MM.1S (cell line): Measurements from ENCODE around the gene ARPIN.

Experiments used
- CTCF ChIP-seq: fragments of 300-600 bp; sonication (generic); IDR thresholded peaks from 2 replicates; pipeline ENCODE4 v1.5.1; 2016; ENCODE audit warnings: antibody characterized with exemption, low read length, mixed read lengths
- EZH2phosphoT487 ChIP-seq: fragments of 300-600 bp; sonication (generic); IDR thresholded peaks from 2 replicates; pipeline ENCODE4 v1.6.1; 2018; ENCODE audit warnings: antibody characterized with exemption, low read length

DNA sequence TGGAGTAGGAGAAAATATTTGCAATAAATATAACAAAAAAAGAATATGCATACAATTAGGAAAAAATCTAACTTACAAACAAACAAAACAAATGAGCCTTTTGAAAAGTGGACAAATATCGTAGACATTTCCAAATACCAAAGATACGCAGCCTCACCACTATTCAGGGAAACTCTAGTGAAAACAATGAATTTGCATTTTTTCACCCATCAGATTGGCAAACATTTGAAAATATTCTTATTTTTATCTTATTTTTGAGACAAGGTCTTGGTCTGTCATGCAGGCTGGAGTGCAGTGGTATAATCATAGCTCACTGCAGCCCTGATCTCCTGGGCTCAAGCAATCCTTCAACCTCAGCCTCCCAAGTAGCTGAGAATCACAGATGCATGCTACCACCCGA lies 34.4 kb downstream of the ARPIN start:
- TF ChIP-seq EZH2phosphoT487: no peak
- no peak for TF ChIP-seq CTCF
